ENCODE data around the gene USP47.

GRCh38 chr11:11857769-11858168, 16.0 kb downstream of the USP47 start:
- TF ChIP-seq CTCF (IDR thresholded peaks at IDR 0.05; ENCODE audit: poor library complexity, severe bottlenecking) (no peak), EP300 (conservative IDR thresholded peaks at IDR 0.05; ENCODE audit: poor library complexity, severe bottlenecking) (no peak), POLR2AphosphoS5 (IDR thresholded peaks at IDR 0.05) (no peak)
